ENCODE measurements around the gene SRSF10. TPM values are rescaled to one million over a fixed set of nuclear protein-coding genes. Genes with fewer than 3 reads are reported as not detected.
"Not testable (repeated sequence)": the region's sequence is repeated elsewhere in the genome, so short reads cannot be mapped to it uniquely, and the experiment has no call there.

SRSF10 gene
- total RNA-seq, 1 experiment from 2014 or later, result 90.5 TPM

- peak; percentile 90 for DNase-seq (ENCODE audit: extremely low read depth, low read depth)
These were observed 20.5 kb downstream of the SRSF10 start, which contains the start of gene PNRC2 for GRCh38 chr1:23959461-23960290. PNRC2 (plus strand) TSS chr1:23959828; CDS start chr1:23961458, 1,630 bp downstream.

- DNase-seq (ENCODE audit: extremely low read depth, low read depth), result peak; percentile 77
These were observed 21.2 kb downstream of the SRSF10 start for GRCh38 chr1:23958810-23959460.

GRCh38 chr1:23958040-23958809, 21.9 kb downstream of the SRSF10 start:
- DNase-seq (ENCODE audit: extremely low read depth, low read depth), result not testable (repeated sequence)

- DNase-seq (ENCODE audit: extremely low read depth, low read depth), result no peak
These were observed 23.0 kb downstream of the SRSF10 start for GRCh38 chr1:23957096-23957495.

- no peak for DNase-seq (ENCODE audit: extremely low read depth, low read depth)
These were observed 27.1 kb downstream of the SRSF10 start for GRCh38 chr1:23953020-23953419.

- no peak for DNase-seq (ENCODE audit: extremely low read depth, low read depth)
These were observed 32.8 kb downstream of the SRSF10 start for GRCh38 chr1:23947366-23947765.

GRCh38 chr1:23936481-23937176, 43.5 kb downstream of the SRSF10 start:
- DNase-seq (ENCODE audit: extremely low read depth, low read depth), result no peak

- DNase-seq (ENCODE audit: extremely low read depth, low read depth), result no peak
These were observed 48.6 kb downstream of the SRSF10 start for GRCh38 chr1:23931491-23931880.

GRCh38 chr1:23930861-23931490, 49.2 kb downstream of the SRSF10 start:
- no peak for DNase-seq (ENCODE audit: extremely low read depth, low read depth)

GRCh38 chr1:23930270-23930669, 49.9 kb downstream of the SRSF10 start:
- no peak for DNase-seq (ENCODE audit: extremely low read depth, low read depth)

GRCh38 chr1:23928789-23929188, 51.3 kb downstream of the SRSF10 start:
- DNase-seq (ENCODE audit: extremely low read depth, low read depth), result no peak

GRCh38 chr1:23927097-23927496, 53.0 kb downstream of the SRSF10 start:
- DNase-seq (ENCODE audit: extremely low read depth, low read depth), result no peak

- no peak for DNase-seq (ENCODE audit: extremely low read depth, low read depth)
These were observed 54.8 kb downstream of the SRSF10 start for GRCh38 chr1:23925279-23925678.

GRCh38 chr1:23924601-23925000, 55.5 kb downstream of the SRSF10 start:
- no peak for DNase-seq (ENCODE audit: extremely low read depth, low read depth)

GRCh38 chr1:23923592-23924499, 56.3 kb downstream of the SRSF10 start:
- DNase-seq (ENCODE audit: extremely low read depth, low read depth), result no peak

GRCh38 chr1:23922321-23922943, 57.7 kb downstream of the SRSF10 start:
- no peak for DNase-seq (ENCODE audit: extremely low read depth, low read depth)

GRCh38 chr1:23916209-23917131, 63.7 kb downstream of the SRSF10 start:
- DNase-seq (ENCODE audit: extremely low read depth, low read depth), result peak; percentile 57

- DNase-seq (ENCODE audit: extremely low read depth, low read depth), result no peak
These were observed 64.7 kb downstream of the SRSF10 start for GRCh38 chr1:23915466-23915865.
